H9 (cell line): ENCODE measurements around the gene PACC1. TPM values are rescaled to one million over a fixed set of nuclear protein-coding genes. Genes with fewer than 3 reads are reported as not detected.
A peak's percentile ranks its signal among the peaks of the same experiment; 100 is the strongest.

ENCODE experiments used
- DNase-seq: peaks from one replicate; pipeline ENCODE4 v3.0.0-alpha.2; 2017
- H2AFZ ChIP-seq: one replicate; pipeline ENCODE4 v1.6.1; 2013; ENCODE audit warnings: mild to moderate bottlenecking, low read length, control low read depth, moderate library complexity
- H2AK5ac ChIP-seq: 2 replicates; pipeline ENCODE4 v1.6.1; 2013; ENCODE audit warnings: low read length, control low read depth, mixed read lengths; ENCODE audit not compliant: insufficient read length
- H2BK120ac ChIP-seq: one replicate; pipeline ENCODE4 v1.6.1; 2013; ENCODE audit warnings: low read depth, mild to moderate bottlenecking, low read length, control low read depth, inconsistent platforms; ENCODE audit not compliant: poor library complexity, severe bottlenecking
- H2BK12ac ChIP-seq: 2 replicates; pipeline ENCODE4 v1.6.1; 2013; ENCODE audit warnings: low read length, control low read depth, mixed read lengths, low read depth; ENCODE audit not compliant: insufficient read length
- H2BK15ac ChIP-seq: 2 replicates; pipeline ENCODE4 v1.6.1; 2013; ENCODE audit warnings: low read depth, low read length, control low read depth
- H2BK20ac ChIP-seq: one replicate; pipeline ENCODE4 v1.6.1; 2013; ENCODE audit warnings: low read depth, mild to moderate bottlenecking, low read length, control low read depth, inconsistent platforms; ENCODE audit not compliant: poor library complexity, severe bottlenecking
- H2BK5ac ChIP-seq: 2 replicates; pipeline ENCODE4 v1.6.1; 2013; ENCODE audit warnings: low read length, control low read depth, mixed read lengths; ENCODE audit not compliant: insufficient read length
- H3K14ac ChIP-seq: 2 replicates; pipeline ENCODE4 v1.6.1; 2013; ENCODE audit warnings: low read length, control low read depth; ENCODE audit not compliant: insufficient read depth
- H3K18ac ChIP-seq: 2 replicates; pipeline ENCODE4 v1.6.1; 2013; ENCODE audit warnings: low read depth, mild to moderate bottlenecking, mixed read lengths, low read length, control low read depth; ENCODE audit not compliant: insufficient read length
- H3K23ac ChIP-seq: 2 replicates; pipeline ENCODE4 v1.6.1; 2013; ENCODE audit warnings: low read length, control low read depth, mixed read lengths, low read depth; ENCODE audit not compliant: insufficient read length
- H3K23me2 ChIP-seq: 2 replicates; pipeline ENCODE4 v1.6.1; 2013; ENCODE audit warnings: low read depth, mild to moderate bottlenecking, mixed read lengths, low read length, control low read depth; ENCODE audit not compliant: insufficient read length, poor library complexity, severe bottlenecking
- H3K27ac ChIP-seq: 2 replicates; pipeline ENCODE4 v1.5.1; 2013; ENCODE audit warnings: low read length, control low read depth, mixed read lengths, low read depth; ENCODE audit not compliant: insufficient read length
- H3K27me3 ChIP-seq: 2 replicates; pipeline ENCODE4 v1.6.1; 2013; ENCODE audit warnings: low read length, control low read depth, inconsistent platforms; ENCODE audit not compliant: insufficient read depth
- H3K4ac ChIP-seq: 2 replicates; pipeline ENCODE4 v1.6.1; 2013; ENCODE audit warnings: low read depth, mild to moderate bottlenecking, control low read depth, inconsistent platforms, low read length, moderate library complexity
- H3K4me1 ChIP-seq: 2 replicates; pipeline ENCODE4 v1.6.1; 2013; ENCODE audit warnings: low read length, control low read depth, inconsistent platforms; ENCODE audit not compliant: insufficient read depth
- H3K4me2 ChIP-seq: 2 replicates; pipeline ENCODE4 v1.6.1; 2013; ENCODE audit warnings: low read length, control low read depth, mixed read lengths; ENCODE audit not compliant: insufficient read length, insufficient read depth
- H3K56ac ChIP-seq: 2 replicates; pipeline ENCODE4 v1.6.1; 2013; ENCODE audit warnings: low read depth, mild to moderate bottlenecking, mixed read lengths, low read length, control low read depth; ENCODE audit not compliant: insufficient read length
- H3K79me1 ChIP-seq: 2 replicates; pipeline ENCODE4 v1.6.1; 2013; ENCODE audit warnings: low read depth, mild to moderate bottlenecking, moderate library complexity, low read length, control low read depth, inconsistent platforms; ENCODE audit not compliant: insufficient read depth, poor library complexity, severe bottlenecking
- H3K79me2 ChIP-seq: 2 replicates; pipeline ENCODE4 v1.6.1; 2013; ENCODE audit warnings: low read length, control low read depth, inconsistent platforms; ENCODE audit not compliant: insufficient read depth
- H3K9ac ChIP-seq: 2 replicates; pipeline ENCODE4 v1.6.1; 2013; ENCODE audit warnings: low read length, control low read depth, mixed read lengths; ENCODE audit not compliant: insufficient read length; ENCODE audit errors: extremely low read depth
- H3K9me3 ChIP-seq: one replicate; pipeline ENCODE4 v1.6.1; 2013; ENCODE audit warnings: low read depth, low read length, inconsistent platforms; ENCODE audit not compliant: control insufficient read depth
- H3T11ph ChIP-seq: one replicate; pipeline ENCODE4 v1.6.1; 2013; ENCODE audit warnings: mild to moderate bottlenecking, low read length, control low read depth, inconsistent platforms
- H4K20me1 ChIP-seq: one replicate; pipeline ENCODE4 v1.6.1; 2013; ENCODE audit not compliant: control insufficient read depth, insufficient read length, insufficient read depth
- H4K5ac ChIP-seq: 2 replicates; pipeline ENCODE4 v1.6.1; 2013; ENCODE audit warnings: low read depth, mild to moderate bottlenecking, mixed read lengths, low read length, control low read depth; ENCODE audit not compliant: insufficient read length
- H4K8ac ChIP-seq: replicated peaks from 2 replicates; pipeline ENCODE4 v1.6.1; 2013; ENCODE audit warnings: low read length, control low read depth, mixed read lengths, low read depth; ENCODE audit not compliant: insufficient read length
- H4K91ac ChIP-seq: 2 replicates; pipeline ENCODE4 v1.6.1; 2013; ENCODE audit warnings: low read depth, mild to moderate bottlenecking, moderate library complexity, mixed read lengths, low read length, control low read depth; ENCODE audit not compliant: insufficient read length
- H3K27ac Mint-ChIP-seq, 3 experiments: 2 replicates in 2 of 3; 3 replicates in 1 of 3; pipeline ENCODE4 v1.8.0; 2020 to 2021; ENCODE audit warnings: mixed read lengths in 3 of 3, mild to moderate bottlenecking in 1 of 3, moderate library complexity in 1 of 3
- H3K27me3 Mint-ChIP-seq: 2 replicates; pipeline ENCODE4 v1.8.0; 2021; ENCODE audit warnings: low read depth, mild to moderate bottlenecking, moderate library complexity, mixed read lengths
- H3K36me3 Mint-ChIP-seq, 3 experiments: 2 replicates in 2 of 3; 3 replicates in 1 of 3; pipeline ENCODE4 v1.8.0; 2020 to 2021; ENCODE audit warnings: low read depth in 3 of 3, mixed read lengths in 3 of 3; ENCODE audit not compliant: insufficient read depth in 1 of 3
- H3K4me1 Mint-ChIP-seq, 2 experiments: 2 replicates each; pipeline ENCODE4 v1.8.0; 2020; ENCODE audit warnings: mixed read lengths in 2 of 2
- H3K4me3 Mint-ChIP-seq, 2 experiments: 2 replicates in 1 of 2; 3 replicates in 1 of 2; pipeline ENCODE4 v1.8.0; 2020 to 2021; ENCODE audit warnings: mild to moderate bottlenecking in 2 of 2, mixed read lengths in 2 of 2, moderate library complexity in 1 of 2
- H3K9me3 Mint-ChIP-seq, 2 experiments: 2 replicates in 1 of 2; 3 replicates in 1 of 2; pipeline ENCODE4 v1.8.0; 2020; ENCODE audit warnings: mild to moderate bottlenecking in 2 of 2, mixed read lengths in 2 of 2, moderate library complexity in 1 of 2
- CTCF ChIP-seq: fragments of 200-600 bp; sonication (generic); conservative IDR thresholded peaks from 3 replicates; pipeline ENCODE4 v1.8.0; 2021; ENCODE audit warnings: antibody characterized with exemption, mild to moderate bottlenecking
- WGBS: extraction: QIAGEN DNeasy Blood & Tissue Kit; methylation state at CpG from one replicate; pipeline ENCODE4 v1.1.7; 2013; ENCODE audit warnings: missing lambda C conversion rate, low lambda C conversion rate, mixed read lengths; ENCODE audit not compliant: insufficient read length; ENCODE audit errors: extremely low coverage; 5-methylcytosine and 5-hydroxymethylcytosine counted together
- total RNA-seq: library from RNA; stranded (reverse); gene quantifications from 2 replicates; pipeline ENCODE4 v1.2.1, GENCODE V29; 2021

PACC1 gene
- total RNA-seq, 1 experiment from 2014 or later = 10.9 TPM

GRCh38 chr1:212375986-212376385 is 38.7 kb downstream of the PACC1 start:
- no peaks in the 10 kb centered on the region for H3K23me2 ChIP-seq
- no peaks in the 10 kb centered on the region for H4K20me1 ChIP-seq
- Mint-ChIP-seq H3K4me1 (no peaks in the 10 kb centered on the region), H3K9me3 (peaks cover 6 to 8% of the 10 kb centered on the region in 2 experiments; a peak in 3 of 5 replicates), H3K27ac (peak overlapping the region in 1 of 3 experiments; percentile 8; a peak in 1 of 7 replicates), H3K27me3 (no peaks in the 10 kb centered on the region), H3K36me3 (peaks cover 56 to 84% (median 75%) of the 10 kb centered on the region in 3 experiments), H3K4me3 (no peak overlapping the region)
- H3K4ac ChIP-seq = no peak overlapping the region
- no peak overlapping the region for H2AFZ ChIP-seq
- no CpG with 5 or more reads among the region's 5 CpGs for WGBS
- H3K9me3 ChIP-seq = no peaks in the 10 kb centered on the region
- H3K56ac ChIP-seq = no peak overlapping the region
- no peak overlapping the region for H3K18ac ChIP-seq
- H4K91ac ChIP-seq = no peak overlapping the region
- H4K8ac ChIP-seq = no peak overlapping the region
- H3K14ac ChIP-seq = no peak overlapping the region
- no peaks in the 10 kb centered on the region for H3K4me1 ChIP-seq
- H3T11ph ChIP-seq = no peak overlapping the region
- no peak overlapping the region for H3K27ac ChIP-seq
- no peaks in the 10 kb centered on the region for H3K79me2 ChIP-seq
- DNase-seq = no peak
- H3K9ac ChIP-seq = no peak overlapping the region
- no peak for TF ChIP-seq CTCF
- no peak overlapping the region for H2BK12ac ChIP-seq
- H4K5ac ChIP-seq = no peak overlapping the region
- H2BK120ac ChIP-seq = no peak overlapping the region
- H3K79me1 ChIP-seq = no peaks in the 10 kb centered on the region
- no peaks in the 10 kb centered on the region for H3K27me3 ChIP-seq
- H3K4me2 ChIP-seq = no peak overlapping the region
- H2BK15ac ChIP-seq = no peak overlapping the region
- no peak overlapping the region for H2BK20ac ChIP-seq
- H2AK5ac ChIP-seq = no peak overlapping the region
- no peak overlapping the region for H2BK5ac ChIP-seq
- H3K23ac ChIP-seq = no peak overlapping the region
